Activated CD4-positive, alpha-beta T cell treated with anti-CD3 and anti-CD28 coated beads, Interleukin-2, amount 50 U/mL, for 16 hours (primary cell): Measurements from ENCODE around the gene MOB3A.
"Not testable (repeated sequence)": the region's sequence is repeated elsewhere in the genome, so short reads cannot be mapped to it uniquely, and the experiment has no call there.

Experiments used
- DNase-seq: peaks from one replicate; pipeline ENCODE4 v3.0.0-alpha.2; 2020

MOB3A gene

GRCh38 chr19:2101417-2102335 lies 5.5 kb upstream of the MOB3A start:
- no peak for DNase-seq

- no peak for DNase-seq
Measured at GRCh38 chr19:2100719-2101061, 4.6 kb upstream of the MOB3A start.

- no peak for DNase-seq
Measured at GRCh38 chr19:2099937-2100718, 4.0 kb upstream of the MOB3A start.

- no peak for DNase-seq
Measured at GRCh38 chr19:2099054-2099501, 3.0 kb upstream of the MOB3A start.

GRCh38 chr19:2097886-2098327 lies 1.8 kb upstream of the MOB3A start:
- no peak for DNase-seq

- peak; percentile 45 for DNase-seq
Measured at GRCh38 chr19:2097203-2097885, 1.2 kb upstream of the MOB3A start.

- DNase-seq, result peak; percentile 100
Measured at GRCh38 chr19:2096480-2097202, 515 bp upstream of the MOB3A start, which contains the start of gene IZUMO4. Gene IZUMO4 (plus strand): TSS chr19:2096915. CDS start chr19:2096946, 31 bp downstream.

GRCh38 chr19:2091926-2092525 lies 4.1 kb downstream of the MOB3A start:
- not testable (repeated sequence) for DNase-seq

GRCh38 chr19:2089727-2090053 lies 6.4 kb downstream of the MOB3A start:
- DNase-seq, result no peak

- DNase-seq, result peak; percentile 25
Measured at GRCh38 chr19:2089001-2089711, 7.0 kb downstream of the MOB3A start.

- peak; percentile 35 for DNase-seq
Measured at GRCh38 chr19:2087621-2088100, 8.5 kb downstream of the MOB3A start.

GRCh38 chr19:2086695-2087620 lies 9.2 kb downstream of the MOB3A start:
- DNase-seq, result peak; percentile 64

- DNase-seq, result peak; percentile 98
Measured at GRCh38 chr19:2084993-2085720, 11.0 kb downstream of the MOB3A start.

- peak; percentile 86 for DNase-seq
Measured at GRCh38 chr19:2083174-2083854, 12.8 kb downstream of the MOB3A start.

- DNase-seq, result peak; percentile 71
Measured at GRCh38 chr19:2081873-2082810, 14.0 kb downstream of the MOB3A start.

GRCh38 chr19:2080336-2080988 lies 15.7 kb downstream of the MOB3A start:
- DNase-seq, result no peak

GRCh38 chr19:2079865-2080301 lies 16.2 kb downstream of the MOB3A start:
- no peak for DNase-seq
